NCI-H460 (cell line): ENCODE measurements around the gene TFRC. TPM values are rescaled to one million over a fixed set of nuclear protein-coding genes. Genes with fewer than 3 reads are reported as not detected.
"Not testable (repeated sequence)": the region's sequence is repeated elsewhere in the genome, so short reads cannot be mapped to it uniquely, and the experiment has no call there.

Experiments
- DNase-seq: peaks from one replicate; pipeline ENCODE4 v3.0.0-alpha.2; 2016; ENCODE audit warnings: low read depth; ENCODE audit errors: extremely low read depth
- small RNA-seq, 2 experiments: library from RNA; depleted of rRNA; stranded (forward); fragments of <200 nt; gene quantifications; one replicate each; pipeline ENCODE3, GENCODE V24; 2014
- total RNA-seq: library from RNA; depleted of rRNA; stranded (reverse); fragments of >200 nt; shearing (Covaris generic); gene quantifications from 2 replicates; pipeline ENCODE4 v1.2.3, GENCODE V29; 2014; rRNA removed

Gene TFRC
- total RNA-seq, 1 experiment from 2014 or later = 193 TPM

- DNase-seq = no peak
These were observed 73.0 kb downstream of the TFRC start for GRCh38 chr3:196008929-196009328.

- DNase-seq = no peak
These were observed 73.5 kb downstream of the TFRC start for GRCh38 chr3:196008387-196008786.

GRCh38 chr3:196007744-196008335, 74.0 kb downstream of the TFRC start:
- DNase-seq = no peak

- DNase-seq = not testable (repeated sequence)
These were observed 76.6 kb downstream of the TFRC start for GRCh38 chr3:196005338-196005737.

GRCh38 chr3:196004359-196005052, 77.4 kb downstream of the TFRC start:
- DNase-seq = not testable (repeated sequence)

GRCh38 chr3:196003611-196004010, 78.3 kb downstream of the TFRC start:
- no peak for DNase-seq

GRCh38 chr3:196002721-196003120, 79.2 kb downstream of the TFRC start:
- DNase-seq = not testable (repeated sequence)

- not testable (repeated sequence) for DNase-seq
These were observed 80.7 kb downstream of the TFRC start for GRCh38 chr3:196001240-196001639.

GRCh38 chr3:196000360-196000950, 81.4 kb downstream of the TFRC start:
- DNase-seq = not testable (repeated sequence)

- no peak for DNase-seq
These were observed 82.0 kb downstream of the TFRC start for GRCh38 chr3:195999896-196000295.

Small RNA genes lying within 50 kb of the gene (small RNA-seq; reads per million reads assigned to genes)
- 0 reads per million in 2 experiments for gene RNU7-18P

Other genes starting within 250 kb of the TFRC start
- gene TNK2, start 173.5 kb downstream of the TFRC start, total RNA-seq = 7.8 and 11.8 TPM in 2 replicates
- not detected in 2 replicates for gene ZDHHC19, start 129.3 kb upstream of the TFRC start, total RNA-seq
- gene SLC51A, start 134.4 kb upstream of the TFRC start, total RNA-seq = not detected in 2 replicates
- 27.9 and 36.9 TPM in 2 replicates for gene PCYT1A, start 205.6 kb upstream of the TFRC start, total RNA-seq
- gene DYNLT2B, start 236.2 kb upstream of the TFRC start, total RNA-seq = 5.9 and 6.9 TPM in 2 replicates